Left lung (tissue), 10 donors: ENCODE results near the gene TANC1. TPM values are rescaled to one million over a fixed set of nuclear protein-coding genes. Genes with fewer than 3 reads are reported as not detected.

Experiments used
- ATAC-seq: fragments of 200-7000 bp; cut with Tn5 transposase; one replicate; pipeline ENCODE4 v1.9.1; 2020; ENCODE audit warnings: moderate library complexity
- DNase-seq, 4 donors: peaks; one replicate each; pipeline ENCODE4 v3.0.0-alpha.2; 2013 to 2020
- H3K27ac ChIP-seq, 2 donors: fragments of 200-600 bp; sonication (generic) in 1 of 2; one replicate each; pipeline versions ENCODE4 v1.5.0 to v1.8.0; 2020 to 2021
- H3K27me3 ChIP-seq, 2 donors: fragments of 200-600 bp; sonication (generic) in 1 of 2; one replicate each; pipeline versions ENCODE4 v1.5.0 to v1.8.0; 2020 to 2021
- H3K36me3 ChIP-seq, 2 donors: fragments of 200-600 bp; sonication (generic) in 1 of 2; one replicate each; pipeline versions ENCODE4 v1.5.0 to v1.8.0; 2020 to 2021
- H3K4me1 ChIP-seq, 2 donors: fragments of 200-600 bp; one replicate each; pipeline ENCODE4 v1.8.0; 2021
- H3K4me3 ChIP-seq, 2 donors: fragments of 200-600 bp; sonication (generic) in 1 of 2; one replicate each; pipeline versions ENCODE4 v1.5.0 to v1.8.0; 2020 to 2021; ENCODE audit warnings: mild to moderate bottlenecking in 1 of 2
- H3K9me3 ChIP-seq, 2 donors: fragments of 200-600 bp; sonication (generic) in 1 of 2; one replicate each; pipeline versions ENCODE4 v1.5.0 to v1.8.0; 2020 to 2021
- intact Hi-C, 2 donors: fragments of 100-400 bp; cut with DNase I; formaldehyde crosslinking; loops; one replicate each; pipeline versions ENCODE4 v1.11.2 to v1.14.2; 2022
- polyA plus RNA-seq, 6 donors: library from polyadenylated mRNA; unstranded; fragments of 120-200 nt; gene quantifications; one replicate each; pipeline ENCODE4 v1.2.1, GENCODE V29; 2013; ENCODE audit not compliant: insufficient read length in 6 of 6
- total RNA-seq, 2 donors: library from RNA; stranded (reverse); fragmentation: NEBNext Ultra II Directional; extraction: Animal tissue kit (Norgen Biotek cat#: 25700); gene quantifications; one replicate each; pipeline ENCODE4 v1.2.1, GENCODE V29; 2021
- TF ChIP-seq, protein P1 (sequence below), 2 donors: fragments of 200-600 bp; sonication (generic) in 1 of 2; IDR thresholded peaks; one replicate each; pipeline versions ENCODE4 v1.5.0 to v1.8.0; 2021; ENCODE audit warnings: antibody characterized with exemption in 2 of 2
- donor health status: DM: no; HTN: yes; CAD: no.
- donor health status: DM: no; HTN: no; CAD: no.

Gene TANC1
- total and polyA plus RNA-seq, 8 donors = 40.1 to 76.6 (median 53.3) TPM

DNA sequence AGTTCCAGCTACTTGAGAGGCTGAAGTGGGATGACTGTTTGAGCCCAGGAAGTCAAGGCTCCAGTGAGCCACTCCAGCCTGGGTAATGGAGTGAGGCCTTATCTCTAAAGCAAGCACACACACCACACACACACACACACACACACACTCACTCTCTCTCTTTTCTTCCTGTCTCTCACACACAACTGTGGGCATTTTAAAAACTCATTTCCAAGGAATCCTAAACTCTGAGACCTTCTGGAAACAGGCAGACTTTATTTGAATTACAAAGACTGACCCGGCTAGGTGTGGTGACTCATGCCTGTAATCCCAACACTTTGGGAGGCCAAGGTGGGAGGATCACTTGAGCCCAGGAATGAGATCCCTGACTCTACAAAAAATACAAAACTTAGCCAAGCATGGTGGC, 296.7 kb downstream of the TANC1 start:
- intact Hi-C loops = no loop called here
- H3K36me3 ChIP-seq = no peaks in the 10 kb centered on the region
- peak in 2 of 4 donors; percentile 39 to 45 for DNase-seq
- no peak overlapping the region for H3K4me3 ChIP-seq
- H3K9me3 ChIP-seq = no peaks in the 10 kb centered on the region
- TF ChIP-seq, protein P1, sequence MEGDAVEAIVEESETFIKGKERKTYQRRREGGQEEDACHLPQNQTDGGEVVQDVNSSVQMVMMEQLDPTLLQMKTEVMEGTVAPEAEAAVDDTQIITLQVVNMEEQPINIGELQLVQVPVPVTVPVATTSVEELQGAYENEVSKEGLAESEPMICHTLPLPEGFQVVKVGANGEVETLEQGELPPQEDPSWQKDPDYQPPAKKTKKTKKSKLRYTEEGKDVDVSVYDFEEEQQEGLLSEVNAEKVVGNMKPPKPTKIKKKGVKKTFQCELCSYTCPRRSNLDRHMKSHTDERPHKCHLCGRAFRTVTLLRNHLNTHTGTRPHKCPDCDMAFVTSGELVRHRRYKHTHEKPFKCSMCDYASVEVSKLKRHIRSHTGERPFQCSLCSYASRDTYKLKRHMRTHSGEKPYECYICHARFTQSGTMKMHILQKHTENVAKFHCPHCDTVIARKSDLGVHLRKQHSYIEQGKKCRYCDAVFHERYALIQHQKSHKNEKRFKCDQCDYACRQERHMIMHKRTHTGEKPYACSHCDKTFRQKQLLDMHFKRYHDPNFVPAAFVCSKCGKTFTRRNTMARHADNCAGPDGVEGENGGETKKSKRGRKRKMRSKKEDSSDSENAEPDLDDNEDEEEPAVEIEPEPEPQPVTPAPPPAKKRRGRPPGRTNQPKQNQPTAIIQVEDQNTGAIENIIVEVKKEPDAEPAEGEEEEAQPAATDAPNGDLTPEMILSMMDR (IDR thresholded peaks at IDR 0.05) = no peak
- ATAC-seq = peak; percentile 93
- H3K27ac ChIP-seq = peak overlapping the region in 1 of 2 donors; percentile 4
- no peaks in the 10 kb centered on the region for H3K27me3 ChIP-seq
- no peaks in the 10 kb centered on the region for H3K4me1 ChIP-seq

DNA sequence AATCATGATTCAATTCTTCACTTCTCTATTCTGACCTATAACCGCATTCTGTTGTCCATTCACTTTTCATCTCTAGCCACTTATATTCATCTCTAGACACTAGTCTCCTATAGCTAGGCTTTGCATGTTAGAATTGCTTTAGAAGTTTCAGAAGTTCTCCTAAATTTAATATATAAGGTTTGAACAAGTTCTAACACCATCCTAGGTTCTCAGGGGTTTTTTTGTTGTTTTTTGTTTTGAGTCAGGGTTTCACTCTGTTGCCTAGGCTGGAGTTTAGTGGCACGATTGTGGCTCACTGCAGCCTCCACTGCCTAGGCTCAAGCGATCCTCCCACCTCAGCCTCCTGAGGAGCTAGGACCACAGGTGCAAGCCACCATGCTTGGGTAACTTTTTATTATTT, 298.1 kb downstream of the TANC1 start:
- H3K4me3 ChIP-seq = no peak overlapping the region
- no peaks in the 10 kb centered on the region for H3K9me3 ChIP-seq
- DNase-seq = no peak
- no peaks in the 10 kb centered on the region for H3K4me1 ChIP-seq
- ATAC-seq = no peak
- H3K36me3 ChIP-seq = peaks cover 0 to 7% of the 10 kb centered on the region in 2 donors
- no peaks in the 10 kb centered on the region for H3K27me3 ChIP-seq
- TF ChIP-seq, protein P1 (IDR thresholded peaks at IDR 0.05) = no peak
- H3K27ac ChIP-seq = no peak overlapping the region
- intact Hi-C loops = no loop called here

DNA sequence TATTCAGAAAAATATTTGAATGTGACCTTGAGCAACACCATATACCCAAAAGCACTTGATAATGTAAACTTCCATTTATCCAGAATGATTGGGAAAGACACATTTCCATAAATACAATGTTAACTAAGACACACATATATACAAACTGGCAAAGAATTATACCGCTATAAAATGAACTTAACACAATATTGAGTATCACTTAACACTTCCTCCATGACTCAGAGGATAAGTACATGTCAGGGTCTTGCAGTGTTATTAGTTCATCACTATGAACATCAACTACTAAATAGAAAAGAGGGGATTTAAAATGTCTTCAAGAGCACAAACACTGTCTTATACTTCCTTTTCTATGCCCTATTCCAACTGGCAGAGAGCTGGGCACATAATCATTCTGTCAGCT, 299.5 kb downstream of the TANC1 start:
- TF ChIP-seq, protein P1 (IDR thresholded peaks at IDR 0.05) = no peak
- DNase-seq = no peak
- intact Hi-C loops = no loop called here
- Histone ChIP-seq H3K36me3 (peaks cover 0 to 8% of the 10 kb centered on the region in 2 donors), H3K4me3 (no peak overlapping the region), H3K4me1 (no peaks in the 10 kb centered on the region), H3K9me3 (no peaks in the 10 kb centered on the region), H3K27ac (no peak overlapping the region), H3K27me3 (no peaks in the 10 kb centered on the region)
- ATAC-seq = no peak

DNA sequence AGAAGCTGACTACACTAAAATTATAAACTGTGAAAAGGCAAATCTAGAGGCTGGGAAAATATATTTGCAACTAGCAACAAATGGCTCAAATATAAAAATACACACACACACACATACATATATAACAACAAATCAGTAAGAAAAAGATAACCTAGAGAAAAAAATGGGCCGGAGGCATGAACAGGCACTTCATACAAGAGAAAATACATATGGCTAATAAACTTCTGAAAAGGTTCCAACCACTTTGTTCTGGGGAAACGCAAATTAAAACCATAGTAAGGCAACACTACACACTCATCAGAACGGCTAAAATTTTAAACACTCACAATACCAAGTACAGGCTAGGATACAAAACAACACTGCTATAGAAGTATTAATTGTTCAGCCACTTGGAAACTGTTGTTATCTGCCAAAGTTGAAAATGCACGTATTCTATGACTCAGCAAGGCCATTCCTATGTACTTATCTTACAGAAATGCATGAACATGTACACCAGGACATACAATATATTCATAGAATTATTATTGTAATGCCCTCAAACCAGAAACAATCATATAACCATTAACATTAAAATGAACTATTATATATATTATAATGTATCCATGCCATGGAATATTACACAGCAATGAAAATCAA, 302.4 kb downstream of the TANC1 start:
- TF ChIP-seq, protein P1 (IDR thresholded peaks at IDR 0.05) = no peak
- no peaks in the 10 kb centered on the region for H3K27me3 ChIP-seq
- intact Hi-C loops = no loop called here
- no peaks in the 10 kb centered on the region for H3K9me3 ChIP-seq
- H3K4me1 ChIP-seq = no peaks in the 10 kb centered on the region
- H3K4me3 ChIP-seq = no peak overlapping the region
- H3K36me3 ChIP-seq = peaks cover 0 to 12% of the 10 kb centered on the region in 2 donors
- no peak overlapping the region for H3K27ac ChIP-seq
- DNase-seq = no peak
- no peak for ATAC-seq

DNA sequence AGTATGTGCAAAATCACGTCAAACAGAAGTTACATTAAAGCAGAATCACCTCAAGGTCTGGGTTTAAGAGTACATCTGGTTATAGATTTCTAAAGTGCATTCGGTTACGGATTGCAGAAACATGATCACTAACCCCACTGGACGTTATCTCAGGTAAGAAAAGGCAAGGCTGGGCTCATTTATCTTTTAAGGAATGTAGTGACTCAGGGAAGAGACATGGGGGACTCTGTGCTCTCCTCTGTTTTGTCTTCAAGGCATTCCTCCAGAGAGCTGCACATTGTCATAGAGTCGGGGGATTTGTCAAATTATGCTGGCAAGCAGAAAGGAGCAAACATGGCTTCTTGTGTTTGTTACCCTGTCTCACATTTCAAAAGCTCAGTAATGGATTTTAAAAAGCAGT, 303.7 kb downstream of the TANC1 start:
- peaks cover 0 to 12% of the 10 kb centered on the region in 2 donors for H3K36me3 ChIP-seq
- TF ChIP-seq, protein P1 (IDR thresholded peaks at IDR 0.05) = no peak
- no peaks in the 10 kb centered on the region for H3K4me1 ChIP-seq
- H3K27me3 ChIP-seq = no peaks in the 10 kb centered on the region
- no peaks in the 10 kb centered on the region for H3K9me3 ChIP-seq
- DNase-seq (no peak), ATAC-seq (no peak)
- no peak overlapping the region for H3K27ac ChIP-seq
- intact Hi-C loops = no loop called here
- H3K4me3 ChIP-seq = no peak overlapping the region
